ENCODE data around the gene TERC. TPM values are rescaled to one million over a fixed set of nuclear protein-coding genes. Genes with fewer than 3 reads are reported as not detected.
"Not testable (repeated sequence)": the region's sequence is repeated elsewhere in the genome, so short reads cannot be mapped to it uniquely, and the experiment has no call there.

TERC gene
- total and polyA plus RNA-seq, 2 experiments from 2014 or later = 45.9 TPM; not detected in 1

DNA sequence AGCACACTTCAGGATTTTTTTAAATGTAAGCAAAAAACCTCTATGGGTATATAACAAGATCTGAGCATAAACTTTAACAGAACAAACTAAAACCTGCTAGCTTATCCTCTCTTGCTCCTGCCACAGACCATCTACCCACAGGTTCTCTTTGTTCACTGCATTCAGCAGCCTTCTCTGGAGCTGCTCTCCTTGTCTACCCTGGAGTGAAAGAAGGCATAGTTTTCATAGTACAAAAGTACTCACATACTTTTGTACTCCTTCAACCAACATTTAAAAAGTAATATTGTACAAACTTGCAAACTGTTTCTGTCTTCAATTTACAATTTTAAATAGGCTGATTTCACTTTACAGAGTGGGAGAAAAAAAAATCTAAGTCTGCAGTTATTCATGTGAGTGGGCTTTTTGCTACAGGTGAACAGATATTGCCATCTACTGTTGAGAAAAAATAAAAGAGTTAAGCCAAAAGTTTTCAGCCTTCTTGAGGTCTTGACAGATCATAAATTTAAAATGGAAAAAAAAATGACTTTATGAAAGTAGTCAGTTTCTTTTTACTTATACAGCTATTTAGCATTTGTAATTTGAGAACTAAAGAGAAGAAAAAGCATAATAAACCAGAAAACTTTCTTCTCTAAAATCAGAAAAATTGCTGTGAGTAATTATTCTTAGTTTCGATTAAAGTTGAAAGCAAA is 20.4 kb downstream of the TERC start:
- TF ChIP-seq, protein P1, sequence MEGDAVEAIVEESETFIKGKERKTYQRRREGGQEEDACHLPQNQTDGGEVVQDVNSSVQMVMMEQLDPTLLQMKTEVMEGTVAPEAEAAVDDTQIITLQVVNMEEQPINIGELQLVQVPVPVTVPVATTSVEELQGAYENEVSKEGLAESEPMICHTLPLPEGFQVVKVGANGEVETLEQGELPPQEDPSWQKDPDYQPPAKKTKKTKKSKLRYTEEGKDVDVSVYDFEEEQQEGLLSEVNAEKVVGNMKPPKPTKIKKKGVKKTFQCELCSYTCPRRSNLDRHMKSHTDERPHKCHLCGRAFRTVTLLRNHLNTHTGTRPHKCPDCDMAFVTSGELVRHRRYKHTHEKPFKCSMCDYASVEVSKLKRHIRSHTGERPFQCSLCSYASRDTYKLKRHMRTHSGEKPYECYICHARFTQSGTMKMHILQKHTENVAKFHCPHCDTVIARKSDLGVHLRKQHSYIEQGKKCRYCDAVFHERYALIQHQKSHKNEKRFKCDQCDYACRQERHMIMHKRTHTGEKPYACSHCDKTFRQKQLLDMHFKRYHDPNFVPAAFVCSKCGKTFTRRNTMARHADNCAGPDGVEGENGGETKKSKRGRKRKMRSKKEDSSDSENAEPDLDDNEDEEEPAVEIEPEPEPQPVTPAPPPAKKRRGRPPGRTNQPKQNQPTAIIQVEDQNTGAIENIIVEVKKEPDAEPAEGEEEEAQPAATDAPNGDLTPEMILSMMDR (IDR thresholded peaks at IDR 0.05; ENCODE audit: low read depth, low read length) = peak; percentile 46
- no peaks in the 10 kb centered on the region for H3K9me3 ChIP-seq (ENCODE audit: low read depth)
- H3K27ac ChIP-seq = no peak overlapping the region
- no peaks in the 10 kb centered on the region for H3K4me1 ChIP-seq (ENCODE audit: low read depth)
- H3K4me3 ChIP-seq = no peak overlapping the region
- no peaks in the 10 kb centered on the region for H3K36me3 ChIP-seq
- peaks cover 9% of the 10 kb centered on the region for H3K27me3 ChIP-seq
- peak in 1 of 2 donors; percentile 62 for DNase-seq (ENCODE audit: low read depth in 1 of 2, low spot score in 1 of 2)

GRCh38 chr3:169739067-169739466 is 25.8 kb downstream of the TERC start:
- Histone ChIP-seq H3K4me3 (no peak overlapping the region), H3K9me3 (ENCODE audit: low read depth) (no peaks in the 10 kb centered on the region), H3K27me3 (no peaks in the 10 kb centered on the region), H3K27ac (no peak overlapping the region), H3K4me1 (ENCODE audit: low read depth) (no peaks in the 10 kb centered on the region), H3K36me3 (no peaks in the 10 kb centered on the region)
- TF ChIP-seq, protein P1 (IDR thresholded peaks at IDR 0.05; ENCODE audit: low read depth, low read length) = no peak
- DNase-seq (ENCODE audit: low read depth in 1 of 2, low spot score in 1 of 2) = no peak

GRCh38 chr3:169731857-169732256 is 33.0 kb downstream of the TERC start:
- not testable (repeated sequence) for DNase-seq (ENCODE audit: low read depth in 1 of 2, low spot score in 1 of 2); H3K4me3 ChIP-seq; H3K27me3 ChIP-seq; H3K27ac ChIP-seq; H3K4me1 ChIP-seq (ENCODE audit: low read depth); H3K9me3 ChIP-seq (ENCODE audit: low read depth); H3K36me3 ChIP-seq

DNA sequence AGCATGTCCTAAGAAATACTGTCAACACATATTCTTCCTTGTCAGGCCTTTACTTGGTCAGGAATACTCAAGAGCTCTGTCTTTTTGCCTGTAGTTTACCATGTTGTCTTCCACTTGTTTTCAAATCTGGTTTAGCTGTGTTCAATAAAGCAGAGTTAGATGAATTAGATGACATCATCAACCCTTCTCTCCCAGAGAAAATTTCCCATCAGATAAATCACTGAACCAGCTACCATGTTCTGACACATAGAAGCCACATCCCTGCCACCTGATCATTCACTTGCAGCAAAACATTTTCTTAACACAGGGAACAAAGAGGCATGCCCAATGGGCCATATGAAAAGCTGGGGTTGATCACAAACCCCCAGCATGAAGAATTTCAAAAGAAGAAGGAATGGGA is 42.1 kb downstream of the TERC start:
- H3K4me1 ChIP-seq (ENCODE audit: low read depth) = no peaks in the 10 kb centered on the region
- H3K27me3 ChIP-seq = no peaks in the 10 kb centered on the region
- no peak for DNase-seq (ENCODE audit: low read depth in 1 of 2, low spot score in 1 of 2)
- no peak overlapping the region for H3K27ac ChIP-seq
- no peaks in the 10 kb centered on the region for H3K36me3 ChIP-seq
- TF ChIP-seq, protein P1 (IDR thresholded peaks at IDR 0.05; ENCODE audit: low read depth, low read length) = no peak
- no peaks in the 10 kb centered on the region for H3K9me3 ChIP-seq (ENCODE audit: low read depth)
- no peak overlapping the region for H3K4me3 ChIP-seq

DNA sequence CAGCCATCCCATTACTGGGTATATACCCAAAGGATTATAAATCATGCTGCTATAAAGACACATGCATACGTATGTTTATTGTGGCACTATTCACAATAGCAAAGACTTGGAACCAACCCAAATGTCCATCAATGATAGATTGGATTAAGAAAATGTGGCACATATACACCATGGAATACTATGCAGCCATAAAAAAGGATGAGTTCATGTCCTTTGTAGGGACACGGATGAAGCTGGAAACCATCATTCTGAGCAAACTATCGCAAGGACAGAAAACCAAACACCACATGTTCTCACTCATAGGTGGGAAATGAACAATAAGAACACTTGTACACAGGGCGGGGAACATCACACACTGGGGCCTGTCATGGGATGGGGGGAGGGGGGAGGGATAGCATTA is 46.4 kb downstream of the TERC start:
- not testable (repeated sequence) for H3K27me3 ChIP-seq; H3K4me1 ChIP-seq (ENCODE audit: low read depth); H3K27ac ChIP-seq; H3K4me3 ChIP-seq; H3K36me3 ChIP-seq; DNase-seq (ENCODE audit: low read depth in 1 of 2, low spot score in 1 of 2); H3K9me3 ChIP-seq (ENCODE audit: low read depth)

Other genes with a start within 250 kb of the TERC start
- gene MECOM, start 101.3 kb downstream of the TERC start, total RNA-seq = 10.4 and 10.9 TPM in 2 replicates
- gene MECOM, start 101.3 kb downstream of the TERC start, polyA plus RNA-seq = 6.1 and 11.1 TPM in 2 replicates
- gene ACTRT3, start 4.5 kb upstream of the TERC start, total RNA-seq = 1.7 TPM in 2 replicates
- 1.7 and 2.3 TPM in 2 replicates for gene ACTRT3, start 4.5 kb upstream of the TERC start, polyA plus RNA-seq
- gene MYNN, start 8.3 kb upstream of the TERC start, total RNA-seq = 7.9 and 16.7 TPM in 2 replicates
- 12.8 and 13.6 TPM in 2 replicates for gene MYNN, start 8.3 kb upstream of the TERC start, polyA plus RNA-seq
- gene LRRIQ4, start 47.8 kb upstream of the TERC start, total RNA-seq = 0.15 TPM in 1 of 2 replicates, not detected in the other
- 0.34 TPM in 1 of 2 replicates, not detected in the other for gene LRRIQ4, start 47.8 kb upstream of the TERC start, polyA plus RNA-seq
- 4.4 and 6.8 TPM in 2 replicates for gene LRRC34, start 47.8 kb upstream of the TERC start, total RNA-seq
- 5.2 and 6.9 TPM in 2 replicates for gene LRRC34, start 47.8 kb upstream of the TERC start, polyA plus RNA-seq
- not detected in 2 replicates for gene LRRC31, start 104.9 kb upstream of the TERC start, total RNA-seq
- gene LRRC31, start 104.9 kb upstream of the TERC start, polyA plus RNA-seq = not detected in 2 replicates
- gene SAMD7, start 146.5 kb upstream of the TERC start, total RNA-seq = not detected in 2 replicates
- gene SAMD7, start 146.5 kb upstream of the TERC start, polyA plus RNA-seq = not detected in 2 replicates
- 18.9 and 26.7 TPM in 2 replicates for gene SEC62, start 201.7 kb upstream of the TERC start, total RNA-seq
- gene SEC62, start 201.7 kb upstream of the TERC start, polyA plus RNA-seq = 72.2 and 78.2 TPM in 2 replicates